ENCODE measurements around the gene PAK5.

Gene PAK5

DNA sequence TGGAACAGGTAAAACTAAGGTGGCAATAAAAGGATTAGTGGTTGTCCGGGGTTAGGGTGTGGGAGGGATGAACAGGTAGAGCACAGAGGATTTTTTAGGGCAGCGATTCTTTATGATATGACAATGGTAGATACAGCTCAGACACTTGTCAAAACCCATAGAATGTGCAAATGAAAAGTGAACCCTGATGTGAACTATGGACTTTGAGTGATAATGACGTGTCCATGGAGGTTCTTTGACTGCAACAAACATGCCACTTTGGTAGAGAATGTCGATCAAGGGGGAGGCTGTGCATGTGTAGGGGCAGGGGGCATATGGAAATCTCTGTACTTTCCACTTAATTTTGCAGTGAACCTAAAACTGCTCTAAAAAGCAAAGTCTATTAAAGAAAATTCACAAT lies 223.8 kb downstream of the PAK5 start:
- H3K36me3 Mint-ChIP-seq (ENCODE audit: low read depth), result peaks cover 6% of the 10 kb centered on the region
- H3K9me3 Mint-ChIP-seq, result peaks cover 11% of the 10 kb centered on the region
- peaks cover 29% of the 10 kb centered on the region for H3K4me1 Mint-ChIP-seq (ENCODE audit: low read depth)
- H3K27me3 Mint-ChIP-seq, result peaks cover 56% of the 10 kb centered on the region
- no peak overlapping the region for H3K4me3 Mint-ChIP-seq
- no peak overlapping the region for H3K27ac Mint-ChIP-seq
- intact Hi-C loops (cut with micrococcal nuclease), result loop anchor here (5.0 kb wide), 2 partner anchors 1657 to 1927 kb away; no protein-coding TSS in a partner anchor

DNA sequence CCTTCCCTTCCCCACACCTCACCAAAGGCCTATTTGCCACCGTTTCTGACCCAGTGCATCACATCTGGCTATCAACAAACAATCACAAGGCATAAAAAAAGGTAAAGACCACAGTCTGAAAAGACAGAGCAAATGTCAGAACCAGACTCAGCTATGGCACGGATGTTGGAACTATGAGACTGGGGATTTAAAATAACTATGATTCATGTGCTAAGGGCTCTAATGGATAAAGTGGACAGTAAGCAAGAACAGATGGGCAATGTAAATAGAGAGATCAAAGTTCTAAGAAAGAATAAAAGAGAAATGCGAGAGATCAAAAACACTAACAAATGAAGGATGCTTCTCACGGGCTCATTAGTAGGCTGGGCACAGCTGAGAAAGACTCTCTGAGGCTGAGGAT lies 225.0 kb downstream of the PAK5 start:
- peaks cover 45% of the 10 kb centered on the region for H3K27me3 Mint-ChIP-seq
- H3K27ac Mint-ChIP-seq, result no peak overlapping the region
- H3K36me3 Mint-ChIP-seq (ENCODE audit: low read depth), result no peaks in the 10 kb centered on the region
- peaks cover 19% of the 10 kb centered on the region for H3K4me1 Mint-ChIP-seq (ENCODE audit: low read depth)
- no peak overlapping the region for H3K4me3 Mint-ChIP-seq
- peaks cover 5% of the 10 kb centered on the region for H3K9me3 Mint-ChIP-seq
- intact Hi-C loops (cut with micrococcal nuclease), result no loop called here

DNA sequence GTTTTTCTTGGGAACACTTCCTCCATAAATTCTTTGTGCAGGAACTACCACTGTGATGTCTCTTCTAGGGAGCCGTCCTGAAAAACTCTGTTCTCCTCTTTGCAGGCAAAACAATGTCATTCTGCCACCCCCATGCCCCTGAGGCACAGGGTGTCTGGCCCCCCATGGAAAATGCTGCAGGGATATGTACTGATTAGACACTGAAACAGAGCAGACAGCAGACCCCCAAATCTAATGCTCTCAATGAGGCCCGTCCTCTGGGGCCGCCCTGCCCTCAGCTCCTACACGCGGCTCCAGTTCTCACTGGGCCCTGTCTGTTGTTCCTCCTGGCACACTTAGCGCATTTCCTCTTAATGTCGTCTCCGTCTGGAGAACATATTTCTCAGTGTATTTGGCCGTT lies 227.0 kb downstream of the PAK5 start:
- H3K36me3 Mint-ChIP-seq (ENCODE audit: low read depth), result no peaks in the 10 kb centered on the region
- H3K4me3 Mint-ChIP-seq, result no peak overlapping the region
- intact Hi-C loops (cut with micrococcal nuclease), result no loop called here
- peaks cover 48% of the 10 kb centered on the region for H3K27me3 Mint-ChIP-seq
- H3K27ac Mint-ChIP-seq, result no peak overlapping the region
- H3K4me1 Mint-ChIP-seq (ENCODE audit: low read depth), result peaks cover 18% of the 10 kb centered on the region
- peaks cover 5% of the 10 kb centered on the region for H3K9me3 Mint-ChIP-seq

DNA sequence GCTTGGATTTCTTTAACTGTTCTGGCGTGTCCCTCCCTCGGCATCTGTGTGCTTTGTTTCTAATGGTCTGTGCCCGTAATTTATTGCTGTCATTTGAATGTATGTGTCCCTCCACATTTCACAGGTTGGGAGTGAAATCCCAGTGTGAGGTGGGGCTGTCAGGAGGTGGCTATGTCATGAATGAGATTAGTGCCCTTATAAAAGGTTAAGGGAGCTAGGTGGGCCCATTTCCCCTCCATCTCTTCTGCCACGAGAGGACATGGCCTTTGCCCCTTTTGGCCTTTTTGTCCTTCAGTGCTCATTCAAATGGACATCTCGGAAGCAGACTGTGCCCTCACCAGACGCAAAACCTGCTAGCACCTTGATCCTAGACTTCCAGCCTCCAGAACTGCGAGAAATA lies 228.2 kb downstream of the PAK5 start:
- Mint-ChIP-seq H3K27me3 (peaks cover 51% of the 10 kb centered on the region), H3K9me3 (peaks cover 5% of the 10 kb centered on the region), H3K4me3 (no peak overlapping the region), H3K36me3 (ENCODE audit: low read depth) (no peaks in the 10 kb centered on the region), H3K4me1 (ENCODE audit: low read depth) (peaks cover 5% of the 10 kb centered on the region), H3K27ac (no peak overlapping the region)
- intact Hi-C loops (cut with micrococcal nuclease), result loop anchor here (1.0 kb wide), 2 partner anchors 152 to 202 kb away; no protein-coding TSS in a partner anchor

DNA sequence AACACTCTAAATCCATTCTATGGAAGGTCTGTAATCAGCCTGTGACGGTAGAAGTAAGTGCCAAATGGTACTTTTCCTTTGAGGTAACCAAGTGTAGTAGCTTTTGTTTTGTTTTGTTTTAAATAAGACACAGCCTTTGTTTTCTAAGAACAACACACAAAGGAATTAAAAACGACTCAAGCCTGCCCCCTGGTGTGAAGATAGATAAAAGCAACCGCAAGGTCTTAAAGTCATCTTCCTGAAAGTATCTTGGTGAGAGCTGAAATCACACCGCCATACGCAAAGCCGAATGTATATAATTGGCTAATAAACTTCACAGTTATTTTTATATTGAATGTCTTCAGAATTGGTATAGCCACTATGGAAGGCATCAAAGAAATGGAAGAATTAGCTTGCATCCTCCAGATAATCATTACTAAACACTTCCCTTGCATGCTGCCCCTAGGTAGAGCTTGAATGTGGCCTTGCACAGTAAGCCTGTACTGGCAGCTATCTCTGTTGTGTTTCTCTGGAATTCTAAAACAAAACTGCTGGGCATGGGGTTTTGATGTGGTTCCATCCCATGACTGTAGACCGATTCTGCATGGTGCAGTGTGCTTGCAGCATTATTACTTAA lies 228.9 kb downstream of the PAK5 start:
- Mint-ChIP-seq H3K36me3 (ENCODE audit: low read depth) (no peaks in the 10 kb centered on the region), H3K27ac (no peak overlapping the region)

DNA sequence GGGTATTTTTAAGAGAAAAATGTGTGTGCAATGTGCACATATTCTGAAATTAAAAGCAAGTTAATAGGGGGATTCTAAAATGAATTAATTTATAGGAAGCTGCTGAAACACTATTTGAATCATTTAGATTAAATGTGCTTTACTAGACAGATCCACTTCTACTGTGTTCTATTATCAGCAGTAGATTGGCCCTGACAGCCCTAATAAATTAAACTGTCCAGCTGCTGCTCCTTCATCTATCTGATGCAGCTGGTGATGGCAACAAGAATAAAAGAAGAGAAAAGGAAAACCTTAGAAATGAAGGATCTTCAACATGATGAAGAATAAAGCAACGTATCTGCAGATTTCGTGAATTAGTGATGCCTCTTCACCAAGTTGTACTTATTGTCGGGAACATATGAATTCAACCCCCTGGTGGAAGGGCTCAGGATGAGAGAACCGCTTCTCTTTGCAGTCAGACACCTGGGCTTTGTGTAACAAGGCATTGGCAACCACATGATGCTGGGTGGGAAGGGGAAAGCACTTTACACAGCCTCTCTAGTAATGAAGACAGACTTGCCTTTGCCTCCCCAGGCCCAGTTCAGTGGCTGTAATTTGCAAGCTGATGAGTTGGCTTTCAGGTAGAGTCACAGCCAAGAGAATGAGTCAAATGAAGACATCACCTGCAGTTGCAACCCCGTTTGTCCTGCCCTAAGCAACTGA lies 230.1 kb downstream of the PAK5 start:
- H3K27ac Mint-ChIP-seq, result no peak overlapping the region
- H3K27me3 Mint-ChIP-seq, result peaks cover 49% of the 10 kb centered on the region
- H3K4me3 Mint-ChIP-seq, result no peak overlapping the region
- intact Hi-C loops (cut with micrococcal nuclease), result no loop called here
- H3K36me3 Mint-ChIP-seq (ENCODE audit: low read depth), result no peaks in the 10 kb centered on the region
- peaks cover 5% of the 10 kb centered on the region for H3K9me3 Mint-ChIP-seq
- no peaks in the 10 kb centered on the region for H3K4me1 Mint-ChIP-seq (ENCODE audit: low read depth)

More for the DNA sequence above, 228.9 kb downstream of the PAK5 start:
- intact Hi-C loops (cut with micrococcal nuclease), result loop anchor here (1.0 kb wide), 2 partner anchors 152 to 202 kb away; no protein-coding TSS in a partner anchor
- Mint-ChIP-seq H3K4me3 (no peak overlapping the region), H3K9me3 (peaks cover 5% of the 10 kb centered on the region), H3K27me3 (peaks cover 51% of the 10 kb centered on the region), H3K4me1 (ENCODE audit: low read depth) (no peaks in the 10 kb centered on the region)

DNA sequence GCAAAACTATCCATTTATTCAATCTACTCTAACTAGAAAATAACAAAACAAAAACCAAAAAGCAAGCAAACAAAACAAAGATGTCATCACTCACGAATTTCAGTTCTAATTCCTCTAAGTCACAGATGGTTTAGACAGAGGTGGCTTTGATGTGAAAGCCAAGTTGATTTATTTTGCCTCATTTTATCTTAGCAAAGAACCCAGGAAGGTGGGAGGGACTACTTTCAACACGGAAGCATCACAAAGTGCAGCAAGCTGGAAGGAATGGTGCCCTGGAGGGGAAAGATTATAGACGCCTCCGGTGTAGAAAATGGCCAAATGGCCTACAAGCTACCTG lies 236.1 kb downstream of the PAK5 start:
- no peak overlapping the region for H3K27ac Mint-ChIP-seq
- intact Hi-C loops (cut with micrococcal nuclease), result no loop called here
- H3K27me3 Mint-ChIP-seq, result peaks cover 38% of the 10 kb centered on the region
- peaks cover 8% of the 10 kb centered on the region for H3K4me1 Mint-ChIP-seq (ENCODE audit: low read depth)
- no peak overlapping the region for H3K4me3 Mint-ChIP-seq
- no peaks in the 10 kb centered on the region for H3K9me3 Mint-ChIP-seq
- no peaks in the 10 kb centered on the region for H3K36me3 Mint-ChIP-seq (ENCODE audit: low read depth)

DNA sequence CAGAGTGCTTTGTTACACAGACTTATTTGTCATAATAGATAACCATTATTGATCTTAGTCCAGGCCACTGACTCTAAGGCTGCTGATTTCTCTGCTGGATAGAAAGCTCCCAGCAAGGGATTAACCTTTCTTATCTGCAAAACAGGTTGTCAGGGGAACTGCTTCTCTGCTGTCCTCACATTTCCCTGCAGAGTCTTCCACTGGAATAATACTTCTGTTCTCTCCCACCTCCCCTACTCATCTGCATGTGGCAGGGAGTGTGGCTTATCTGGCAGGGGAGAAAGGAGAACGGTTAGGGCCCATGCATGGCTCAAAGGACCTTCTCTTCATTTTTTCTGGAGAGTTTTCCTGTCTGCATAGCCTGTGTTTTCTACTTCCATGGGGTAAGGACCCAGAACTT lies 238.3 kb downstream of the PAK5 start:
- H3K9me3 Mint-ChIP-seq, result no peaks in the 10 kb centered on the region
- H3K4me3 Mint-ChIP-seq, result no peak overlapping the region
- H3K4me1 Mint-ChIP-seq (ENCODE audit: low read depth), result peaks cover 8% of the 10 kb centered on the region
- intact Hi-C loops (cut with micrococcal nuclease), result no loop called here
- no peak overlapping the region for H3K27ac Mint-ChIP-seq
- H3K36me3 Mint-ChIP-seq (ENCODE audit: low read depth), result no peaks in the 10 kb centered on the region
- peaks cover 42% of the 10 kb centered on the region for H3K27me3 Mint-ChIP-seq

DNA sequence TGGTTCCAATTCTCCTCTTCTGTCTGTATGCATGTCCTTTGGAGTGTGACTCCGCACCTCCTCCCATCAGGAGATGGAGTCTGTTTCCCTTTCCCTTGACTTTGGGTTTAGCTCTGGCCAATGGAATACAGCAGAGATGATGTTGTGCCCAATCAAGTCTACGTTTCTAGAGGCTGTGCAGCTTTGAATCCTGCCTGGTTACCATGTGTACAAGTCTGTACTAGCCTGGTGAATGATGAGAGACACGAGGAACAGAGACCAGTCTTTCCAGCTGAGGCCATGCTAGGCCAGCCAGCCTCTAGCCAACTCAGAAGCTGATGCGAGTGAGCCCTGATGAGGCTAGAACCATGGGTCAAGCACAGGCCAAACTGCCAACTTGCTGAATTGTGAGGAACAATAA lies 241.3 kb downstream of the PAK5 start:
- peaks cover 8% of the 10 kb centered on the region for H3K4me1 Mint-ChIP-seq (ENCODE audit: low read depth)
- H3K27ac Mint-ChIP-seq, result no peak overlapping the region
- no peak overlapping the region for H3K4me3 Mint-ChIP-seq
- no peaks in the 10 kb centered on the region for H3K36me3 Mint-ChIP-seq (ENCODE audit: low read depth)
- intact Hi-C loops (cut with micrococcal nuclease), result no loop called here
- H3K9me3 Mint-ChIP-seq, result no peaks in the 10 kb centered on the region
- H3K27me3 Mint-ChIP-seq, result peaks cover 40% of the 10 kb centered on the region

DNA sequence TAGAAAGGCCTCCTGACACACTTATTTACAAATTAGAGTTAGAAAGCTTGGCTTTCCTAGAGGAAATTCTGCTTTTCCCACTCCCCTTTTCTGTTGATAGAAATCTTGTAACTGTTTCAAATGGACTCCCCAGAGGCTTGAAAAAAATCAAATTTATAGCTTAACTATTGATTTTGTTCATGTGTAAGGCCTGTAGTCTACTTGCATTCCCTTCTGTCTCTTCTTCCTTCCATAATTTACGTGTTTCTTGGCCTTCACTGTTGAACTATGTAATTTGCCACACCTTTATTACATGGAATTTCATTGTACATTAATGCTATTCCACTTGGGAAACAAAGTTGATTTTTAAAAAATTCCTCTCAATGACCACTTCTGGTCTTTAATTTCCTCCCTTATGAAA lies 243.1 kb downstream of the PAK5 start:
- Mint-ChIP-seq H3K9me3 (no peaks in the 10 kb centered on the region), H3K4me3 (no peak overlapping the region), H3K27ac (no peak overlapping the region), H3K36me3 (ENCODE audit: low read depth) (no peaks in the 10 kb centered on the region), H3K4me1 (ENCODE audit: low read depth) (peaks cover under 1% of the 10 kb centered on the region), H3K27me3 (peaks cover 41% of the 10 kb centered on the region)
- intact Hi-C loops (cut with micrococcal nuclease), result no loop called here

DNA sequence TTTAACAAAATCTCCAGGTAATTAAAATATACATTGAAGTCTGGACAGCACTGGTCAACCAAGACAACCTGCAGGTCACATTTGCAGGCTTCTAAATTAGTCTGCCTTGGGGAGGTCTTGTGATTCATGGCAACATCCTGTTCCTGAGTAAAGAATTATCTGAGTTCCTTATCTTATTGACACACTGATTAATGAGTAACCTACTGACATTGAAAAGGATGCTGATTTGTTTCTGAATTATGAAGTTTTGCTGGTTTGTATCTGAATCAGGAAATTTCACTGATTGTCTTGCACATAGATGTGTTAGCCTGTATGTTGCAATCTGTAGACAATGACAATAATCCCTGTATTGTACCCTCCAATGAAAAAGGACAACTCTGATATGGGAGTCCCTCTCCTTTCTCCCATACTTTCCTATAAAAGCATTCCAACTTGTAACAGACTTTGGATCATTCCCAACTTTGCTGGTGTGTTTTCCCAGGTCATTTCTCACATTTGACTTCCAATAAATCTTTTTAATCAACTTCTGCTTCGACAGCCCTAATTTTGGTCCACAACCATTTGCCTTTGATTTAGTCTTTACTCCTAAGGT lies 244.5 kb downstream of the PAK5 start:
- intact Hi-C loops (cut with micrococcal nuclease), result no loop called here
- no peaks in the 10 kb centered on the region for H3K9me3 Mint-ChIP-seq

DNA sequence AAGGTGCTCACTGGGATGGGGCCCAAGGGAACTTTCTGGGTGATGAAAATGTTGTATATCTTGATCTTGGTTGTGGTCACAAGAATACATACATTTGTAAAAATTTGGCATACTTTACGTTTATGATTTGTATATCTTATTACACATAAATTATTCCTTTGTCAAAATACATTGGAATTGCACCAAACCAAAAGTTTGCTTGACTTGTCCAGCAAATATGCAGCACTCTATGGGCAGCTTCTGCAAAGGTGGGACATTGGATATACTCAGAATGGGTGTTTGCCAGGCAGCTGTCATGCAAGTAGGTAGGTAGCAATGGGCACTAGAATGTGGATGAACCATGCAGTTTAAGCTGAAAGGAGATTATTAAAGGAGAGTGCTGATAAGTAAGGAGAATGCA lies 246.5 kb downstream of the PAK5 start:
- H3K27ac Mint-ChIP-seq, result no peak overlapping the region
- no peaks in the 10 kb centered on the region for H3K9me3 Mint-ChIP-seq
- peaks cover 50% of the 10 kb centered on the region for H3K27me3 Mint-ChIP-seq
- H3K4me1 Mint-ChIP-seq (ENCODE audit: low read depth), result no peaks in the 10 kb centered on the region
- intact Hi-C loops (cut with micrococcal nuclease), result no loop called here
- H3K36me3 Mint-ChIP-seq (ENCODE audit: low read depth), result no peaks in the 10 kb centered on the region
- no peak overlapping the region for H3K4me3 Mint-ChIP-seq

More for the DNA sequence above, 244.5 kb downstream of the PAK5 start:
- H3K27me3 Mint-ChIP-seq, result peaks cover 42% of the 10 kb centered on the region
- no peak overlapping the region for H3K4me3 Mint-ChIP-seq
- H3K36me3 Mint-ChIP-seq (ENCODE audit: low read depth), result no peaks in the 10 kb centered on the region
- no peak overlapping the region for H3K27ac Mint-ChIP-seq
- no peaks in the 10 kb centered on the region for H3K4me1 Mint-ChIP-seq (ENCODE audit: low read depth)

DNA sequence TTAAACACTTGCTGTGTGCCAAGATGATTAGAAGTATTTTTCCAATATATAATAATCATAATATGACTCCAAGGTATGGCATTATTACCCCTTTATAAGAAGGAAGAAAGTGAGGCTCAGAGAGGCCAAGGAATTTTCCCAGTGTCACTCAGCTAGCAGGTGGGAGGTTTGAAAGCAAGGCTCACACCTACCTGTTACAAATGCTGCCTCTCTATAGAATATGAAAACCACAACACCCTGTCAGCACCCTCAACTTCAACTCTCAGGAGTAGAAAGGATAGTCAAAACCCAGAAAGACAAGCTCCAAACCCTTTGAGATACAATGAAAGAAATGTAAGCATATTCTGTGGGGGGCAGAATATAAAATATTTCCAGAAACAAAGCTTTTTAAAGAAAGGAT lies 247.8 kb downstream of the PAK5 start:
- Mint-ChIP-seq H3K4me1 (ENCODE audit: low read depth) (no peaks in the 10 kb centered on the region), H3K9me3 (no peaks in the 10 kb centered on the region), H3K36me3 (ENCODE audit: low read depth) (no peaks in the 10 kb centered on the region), H3K27me3 (peaks cover 50% of the 10 kb centered on the region), H3K4me3 (no peak overlapping the region), H3K27ac (no peak overlapping the region)
- intact Hi-C loops (cut with micrococcal nuclease), result no loop called here

DNA sequence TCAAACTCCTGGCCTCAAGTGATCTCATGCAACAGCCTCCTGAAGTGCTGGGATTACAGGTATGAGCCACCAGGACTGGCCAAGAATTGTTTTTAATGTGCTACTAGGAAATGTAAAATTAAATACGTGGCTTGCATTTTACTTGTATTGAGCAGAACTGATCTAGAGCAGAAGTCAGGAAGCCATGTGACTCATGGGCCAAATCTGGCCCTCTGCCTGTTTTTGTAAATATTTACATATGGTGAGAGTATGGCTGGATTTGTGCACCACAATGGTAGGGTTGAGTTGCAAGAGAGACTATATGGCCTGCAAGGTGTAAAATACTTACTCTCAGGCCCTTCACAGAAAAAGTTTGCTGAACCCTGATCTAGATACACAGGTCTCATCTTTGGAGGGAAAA lies 248.7 kb downstream of the PAK5 start:
- Mint-ChIP-seq H3K27ac (no peak overlapping the region), H3K4me1 (ENCODE audit: low read depth) (no peaks in the 10 kb centered on the region), H3K9me3 (no peaks in the 10 kb centered on the region), H3K27me3 (peaks cover 48% of the 10 kb centered on the region), H3K4me3 (no peak overlapping the region), H3K36me3 (ENCODE audit: low read depth) (no peaks in the 10 kb centered on the region)
- intact Hi-C loops (cut with micrococcal nuclease), result no loop called here
